GM20000 (cell line): ENCODE results near the gene ARHGAP12.

ENCODE experiments used
- DNase-seq: peaks from one replicate; pipeline ENCODE4 v3.0.0; 2012; ENCODE audit warnings: low spot score
- CTCF ChIP-seq: IDR thresholded peaks from 2 replicates; pipeline ENCODE4 v1.5.1; 2012; ENCODE audit warnings: mild to moderate bottlenecking, control low read depth; ENCODE audit errors: extremely low read depth, missing control alignments

The ARHGAP12 gene

GRCh38 chr10:31830887-31831286 is 97.7 kb downstream of the ARHGAP12 start:
- no peak for DNase-seq
- TF ChIP-seq CTCF = no peak

GRCh38 chr10:31829776-31830175 is 98.9 kb downstream of the ARHGAP12 start:
- no peak for DNase-seq
- TF ChIP-seq CTCF = no peak

GRCh38 chr10:31823358-31823757 is 105.3 kb downstream of the ARHGAP12 start:
- no peak for DNase-seq
- no peak for TF ChIP-seq CTCF

- DNase-seq = no peak
- TF ChIP-seq CTCF = no peak
Measured at GRCh38 chr10:31822616-31823318, 105.9 kb downstream of the ARHGAP12 start.

GRCh38 chr10:31822150-31822549 is 106.5 kb downstream of the ARHGAP12 start:
- DNase-seq = no peak
- no peak for TF ChIP-seq CTCF

GRCh38 chr10:31820778-31821369 is 107.8 kb downstream of the ARHGAP12 start:
- no peak for TF ChIP-seq CTCF
- DNase-seq = no peak

GRCh38 chr10:31820096-31820495 is 108.5 kb downstream of the ARHGAP12 start:
- no peak for TF ChIP-seq CTCF
- no peak for DNase-seq
